ENCODE results near the gene JAG2. TPM values are rescaled to one million over a fixed set of nuclear protein-coding genes. Genes with fewer than 3 reads are reported as not detected.

JAG2 gene
- total and polyA plus RNA-seq, 3 donors from 2014 or later: 12.9 to 21.3 (median 20.4) TPM

DNA sequence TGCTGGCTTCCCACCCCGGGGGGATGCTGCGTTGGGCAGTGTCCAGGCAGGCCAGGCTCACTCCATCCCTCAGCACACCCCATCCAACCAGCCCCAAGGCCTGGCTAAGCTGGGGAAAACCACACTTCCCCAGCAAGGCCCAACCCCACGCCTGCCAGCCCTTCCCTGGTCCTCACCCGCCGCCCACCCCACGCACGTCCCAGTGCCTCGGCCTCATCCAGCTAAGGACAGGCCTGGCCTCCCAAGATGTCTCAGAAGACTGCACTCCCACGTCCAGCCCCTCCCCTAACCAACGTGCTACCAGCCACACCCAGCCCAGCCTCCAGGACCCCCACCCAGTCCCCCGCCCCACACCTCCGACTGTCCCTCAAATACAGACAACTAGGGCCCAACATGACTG is 9.8 kb downstream of the JAG2 start:
- no peaks in the 10 kb centered on the region for H3K9me3 ChIP-seq
- intact Hi-C loops (cut with DNase I; ENCODE audit: low total_unique reads): no loop called here

DNA sequence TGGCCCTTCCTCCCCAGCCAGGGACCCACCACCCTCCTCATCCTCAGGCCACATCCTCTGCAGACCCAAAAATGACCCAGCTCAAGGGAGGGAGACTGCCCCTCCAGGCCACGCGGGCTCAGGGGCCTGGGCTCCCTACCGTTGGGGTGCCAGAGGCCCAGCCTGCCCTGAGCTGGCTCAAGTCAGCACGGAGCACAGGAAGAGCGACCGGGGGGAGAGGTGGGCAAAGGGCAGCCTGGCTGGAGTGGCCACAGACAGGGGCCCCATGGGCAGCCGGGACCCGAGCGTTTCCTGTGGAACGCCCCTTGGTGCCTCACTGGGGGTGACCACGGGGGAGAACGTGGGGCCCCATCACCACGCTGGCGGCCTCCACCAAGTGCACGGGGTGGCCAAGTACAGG is 10.7 kb downstream of the JAG2 start:
- WGBS, 2 donors: 88 to 92% methylated on average over 8 to 15 of the region's 15 CpGs
- TF ChIP-seq POLR2A (IDR thresholded peaks at IDR 0.05): no peak
- TF ChIP-seq, protein P1, sequence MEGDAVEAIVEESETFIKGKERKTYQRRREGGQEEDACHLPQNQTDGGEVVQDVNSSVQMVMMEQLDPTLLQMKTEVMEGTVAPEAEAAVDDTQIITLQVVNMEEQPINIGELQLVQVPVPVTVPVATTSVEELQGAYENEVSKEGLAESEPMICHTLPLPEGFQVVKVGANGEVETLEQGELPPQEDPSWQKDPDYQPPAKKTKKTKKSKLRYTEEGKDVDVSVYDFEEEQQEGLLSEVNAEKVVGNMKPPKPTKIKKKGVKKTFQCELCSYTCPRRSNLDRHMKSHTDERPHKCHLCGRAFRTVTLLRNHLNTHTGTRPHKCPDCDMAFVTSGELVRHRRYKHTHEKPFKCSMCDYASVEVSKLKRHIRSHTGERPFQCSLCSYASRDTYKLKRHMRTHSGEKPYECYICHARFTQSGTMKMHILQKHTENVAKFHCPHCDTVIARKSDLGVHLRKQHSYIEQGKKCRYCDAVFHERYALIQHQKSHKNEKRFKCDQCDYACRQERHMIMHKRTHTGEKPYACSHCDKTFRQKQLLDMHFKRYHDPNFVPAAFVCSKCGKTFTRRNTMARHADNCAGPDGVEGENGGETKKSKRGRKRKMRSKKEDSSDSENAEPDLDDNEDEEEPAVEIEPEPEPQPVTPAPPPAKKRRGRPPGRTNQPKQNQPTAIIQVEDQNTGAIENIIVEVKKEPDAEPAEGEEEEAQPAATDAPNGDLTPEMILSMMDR (IDR thresholded peaks at IDR 0.05): no peak
- no peak for DNase-seq
- Histone ChIP-seq H3K27ac (no peak overlapping the region), H3K4me3 (no peak overlapping the region), H3K9me3 (no peaks in the 10 kb centered on the region), H3K27me3 (no peaks in the 10 kb centered on the region), H3K36me3 (ENCODE audit: low read depth, missing control alignments) (no peaks in the 10 kb centered on the region), H3K4me1 (no peaks in the 10 kb centered on the region)
- intact Hi-C loops (cut with DNase I; ENCODE audit: low total_unique reads): no loop called here

More for the DNA sequence above, 9.8 kb downstream of the JAG2 start:
- H3K27me3 ChIP-seq: no peaks in the 10 kb centered on the region
- H3K36me3 ChIP-seq (ENCODE audit: low read depth, missing control alignments): no peaks in the 10 kb centered on the region
- H3K4me3 ChIP-seq: no peak overlapping the region
- DNase-seq: no peak
- H3K27ac ChIP-seq: no peak overlapping the region
- TF ChIP-seq POLR2A (IDR thresholded peaks at IDR 0.05): no peak
- TF ChIP-seq, protein P1 (IDR thresholded peaks at IDR 0.05): no peak
- 88 to 91% methylated on average over 10 to 12 of the region's 12 CpGs for WGBS, 2 donors
- no peaks in the 10 kb centered on the region for H3K4me1 ChIP-seq

DNA sequence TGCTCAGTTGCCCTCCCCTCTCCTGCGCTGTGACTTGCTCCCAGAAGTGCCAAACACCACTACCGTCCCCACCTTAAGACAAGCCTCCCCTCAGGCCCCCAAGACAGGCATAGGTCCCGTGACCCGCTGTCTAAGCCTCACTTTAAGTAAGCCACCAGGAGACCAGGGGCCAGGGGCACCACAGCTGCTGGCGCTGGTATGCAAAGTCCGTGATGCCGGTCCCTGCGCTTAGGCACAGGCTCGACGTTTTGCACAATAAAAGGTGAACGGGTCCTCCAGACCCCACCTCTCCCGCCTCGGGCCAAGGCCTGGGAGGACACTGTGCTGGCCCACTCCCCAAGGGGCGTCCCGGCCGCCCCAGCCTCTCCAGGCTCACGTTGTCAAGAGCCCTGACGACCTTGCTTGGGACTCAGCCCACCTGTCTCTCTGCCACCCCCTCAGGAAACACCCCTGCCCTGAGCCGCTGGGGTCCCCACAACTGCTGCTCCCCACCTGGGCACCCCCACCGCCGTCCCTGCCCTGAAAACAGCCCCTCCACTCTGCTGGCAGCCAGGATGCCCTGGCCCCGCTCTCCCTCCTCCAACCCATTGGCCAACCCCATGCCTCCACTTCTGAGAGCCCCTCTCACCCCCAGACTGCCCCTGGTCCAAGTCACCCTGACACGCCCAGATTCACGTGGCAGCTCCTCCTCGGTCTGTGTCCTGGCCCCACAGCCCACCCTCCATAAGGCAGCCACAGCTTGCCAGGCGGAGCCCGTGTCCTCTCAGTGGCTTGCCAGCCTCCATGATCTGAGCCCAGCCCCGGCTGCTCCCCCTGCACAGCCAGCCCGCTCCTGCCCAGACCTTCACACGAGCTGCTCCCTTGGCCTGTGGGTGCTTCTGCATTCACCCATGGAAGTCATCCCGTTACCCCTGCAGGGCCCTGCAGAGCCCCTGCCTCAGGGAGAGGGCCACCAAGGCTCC is 11.9 kb downstream of the JAG2 start:
- TF ChIP-seq, protein P1 (IDR thresholded peaks at IDR 0.05): no peak
- no peak for TF ChIP-seq POLR2A (IDR thresholded peaks at IDR 0.05)
- Histone ChIP-seq H3K27me3 (no peaks in the 10 kb centered on the region), H3K4me1 (no peaks in the 10 kb centered on the region), H3K36me3 (ENCODE audit: low read depth, missing control alignments) (no peaks in the 10 kb centered on the region), H3K4me3 (no peak overlapping the region), H3K27ac (no peak overlapping the region), H3K9me3 (no peaks in the 10 kb centered on the region)
- intact Hi-C loops (cut with DNase I; ENCODE audit: low total_unique reads): no loop called here
- WGBS, 2 donors: 88 to 95% methylated on average over 10 to 31 of the region's 31 CpGs
- no peak for DNase-seq

DNA sequence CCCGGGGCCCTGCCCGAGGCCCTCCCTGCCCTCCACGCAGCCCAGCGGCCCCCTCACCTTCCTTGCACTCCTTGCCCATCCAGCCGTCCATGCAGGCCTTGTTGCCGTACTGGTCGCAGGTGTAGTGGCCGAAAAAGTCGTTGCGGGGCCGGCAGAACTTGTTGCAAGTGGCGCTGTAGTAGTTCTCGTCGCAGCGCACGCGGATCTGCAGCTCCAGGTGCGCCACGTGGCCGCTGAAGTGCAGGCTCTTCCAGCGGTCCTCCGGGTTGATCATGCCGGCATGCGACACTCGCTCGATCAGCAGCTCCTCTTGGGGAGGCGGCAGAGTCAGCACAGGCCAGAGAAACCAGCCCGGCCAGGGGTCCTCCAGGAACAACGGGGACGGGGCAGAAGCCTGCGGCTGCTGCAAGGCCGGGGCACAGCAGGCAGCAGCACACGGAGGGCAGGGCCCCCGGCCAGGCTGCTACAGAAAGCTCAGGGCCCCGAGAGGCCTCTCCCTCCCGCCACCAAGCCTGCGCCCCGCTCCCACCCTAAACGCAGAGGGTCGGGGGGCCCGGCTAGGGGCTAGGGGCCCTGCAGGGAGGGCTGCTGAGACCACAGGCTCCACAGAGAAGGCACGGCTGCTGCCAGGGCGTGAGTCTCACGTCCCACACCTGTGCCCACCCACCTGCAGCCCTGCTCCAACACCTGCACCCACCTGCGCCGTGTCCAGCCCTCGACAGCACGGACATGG is 12.7 kb downstream of the JAG2 start:
- no peaks in the 10 kb centered on the region for H3K36me3 ChIP-seq (ENCODE audit: low read depth, missing control alignments)
- no peaks in the 10 kb centered on the region for H3K9me3 ChIP-seq
- TF ChIP-seq POLR2A (IDR thresholded peaks at IDR 0.05): no peak
- TF ChIP-seq, protein P1 (IDR thresholded peaks at IDR 0.05): no peak
- H3K27me3 ChIP-seq: no peaks in the 10 kb centered on the region
- H3K27ac ChIP-seq: no peak overlapping the region
- no peak overlapping the region for H3K4me3 ChIP-seq
- no peaks in the 10 kb centered on the region for H3K4me1 ChIP-seq
- intact Hi-C loops (cut with DNase I; ENCODE audit: low total_unique reads): no loop called here
- 87 to 91% methylated on average over 17 to 48 of the region's 48 CpGs for WGBS, 2 donors
- no peak for DNase-seq

Measured in testis (tissue), 3 donors.